Endothelial cell of umbilical vein (primary cell): ENCODE measurements around the gene IER5. TPM values are rescaled to one million over a fixed set of nuclear protein-coding genes. Genes with fewer than 3 reads are reported as not detected.

Experiments
- BruUV-seq: library from RNA; stranded (reverse); fragments of 400-500 nt; replicated peaks from 2 replicates; lab custom pipeline; 2021; lab: Mats Ljungman, UMichigan
- CTCF ChIA-PET: fragments of 300-600, 350-600 bp; sonication (Branson Sonifier 250); formaldehyde crosslinking; loops from one replicate; lab custom pipeline; 2021; ENCODE audit warnings: antibody characterized with exemption, inconsistent platforms; lab: Charles Lee
- POLR2A ChIA-PET: fragments of 300-600, 350-600 bp; sonication (Branson Sonifier 250); formaldehyde crosslinking; loops from one replicate; lab custom pipeline; 2021; ENCODE audit warnings: antibody characterized with exemption, inconsistent platforms; lab: Charles Lee
- DNase-seq: peaks from one replicate; pipeline ENCODE4 v3.0.0-alpha.2; 2011; ENCODE audit warnings: low read depth, low spot score
- FAIRE-seq: peaks from 2 replicates; lab custom pipeline; 2011; peaks lifted over from hg19 to GRCh38; lab: Jason Lieb, UNC
- H2AFZ ChIP-seq: 2 replicates; pipeline ENCODE4 v1.6.0; 2012; ENCODE audit warnings: low read depth, low read length, control low read depth, inconsistent platforms
- H3K27ac ChIP-seq: 2 replicates; pipeline ENCODE4 v1.5.1; 2011; ENCODE audit warnings: low read depth, mild to moderate bottlenecking, control low read depth, low read length, moderate library complexity; ENCODE audit not compliant: insufficient read depth
- H3K27me3 ChIP-seq, 2 experiments: 2 replicates each; pipeline versions ENCODE4 v1.6.0 to v1.6.1; 2011; ENCODE audit warnings: low read length in 2 of 2, mixed read lengths in 1 of 2; ENCODE audit not compliant: control insufficient read depth in 2 of 2, insufficient read depth in 2 of 2
- H3K36me3 ChIP-seq, 2 experiments: 2 replicates in 1 of 2; 3 replicates in 1 of 2; pipeline ENCODE4 v1.5.1; 2011; ENCODE audit warnings: low read length in 2 of 2, mild to moderate bottlenecking in 1 of 2, moderate library complexity in 1 of 2; ENCODE audit not compliant: control insufficient read depth in 2 of 2, insufficient read depth in 2 of 2; ENCODE audit errors: extremely low read depth in 1 of 2
- H3K4me1 ChIP-seq: 3 replicates; pipeline ENCODE4 v1.5.1; 2011; ENCODE audit warnings: mild to moderate bottlenecking, low read length; ENCODE audit not compliant: control insufficient read depth, insufficient read depth; ENCODE audit errors: extremely low read depth
- H3K4me2 ChIP-seq: 2 replicates; pipeline ENCODE4 v1.6.1; 2011; ENCODE audit warnings: low read length, control low read depth, mixed read lengths; ENCODE audit not compliant: insufficient read depth
- H3K4me3 ChIP-seq, 3 experiments: fragments of 200-600 bp in 1 of 3; sonication (generic), shearing (Covaris generic) in 1 of 3; replicated peaks in 1 of 3; 2 replicates each; pipeline ENCODE4 v1.5.1; 2011 to 2016; ENCODE audit warnings: control low read depth in 3 of 3, low read length in 3 of 3, mild to moderate bottlenecking in 2 of 3, inconsistent platforms in 1 of 3, low read depth in 1 of 3, moderate library complexity in 1 of 3; ENCODE audit not compliant: insufficient read depth in 1 of 3
- H3K79me2 ChIP-seq: 2 replicates; pipeline ENCODE4 v1.6.0; 2012; ENCODE audit warnings: low read length, inconsistent platforms; ENCODE audit not compliant: control insufficient read depth, insufficient read depth
- H3K9ac ChIP-seq: replicated peaks from 2 replicates; pipeline ENCODE3; 2011; ENCODE audit warnings: low read length, control low read depth; ENCODE audit not compliant: insufficient read depth; ENCODE audit errors: extremely low read depth
- H3K9me1 ChIP-seq: replicated peaks from 3 replicates; pipeline ENCODE4 v1.6.0; 2011; ENCODE audit warnings: mild to moderate bottlenecking, low read length; ENCODE audit not compliant: control insufficient read depth, insufficient read depth; ENCODE audit errors: extremely low read depth
- H3K9me3 ChIP-seq: replicated peaks from 2 replicates; pipeline ENCODE4 v1.5.1; 2012; ENCODE audit warnings: low read length, inconsistent platforms; ENCODE audit not compliant: control insufficient read depth, insufficient read depth
- H4K20me1 ChIP-seq: replicated peaks from 2 replicates; pipeline ENCODE3; 2011; ENCODE audit warnings: mild to moderate bottlenecking, low read length; ENCODE audit not compliant: control insufficient read depth, insufficient read depth; ENCODE audit errors: extremely low read depth
- EZH2 ChIP-seq: IDR thresholded peaks from 2 replicates; pipeline ENCODE4 v1.6.1; 2012; ENCODE audit warnings: borderline replicate concordance, low read depth, mild to moderate bottlenecking, moderate library complexity, low read length, inconsistent platforms; ENCODE audit not compliant: severe bottlenecking
- FOS ChIP-seq: IDR thresholded peaks from 2 replicates; pipeline ENCODE4 v1.6.1; 2011; ENCODE audit warnings: mild to moderate bottlenecking, low read length, moderate library complexity, borderline replicate concordance; ENCODE audit not compliant: insufficient read depth
- GATA2 ChIP-seq: IDR thresholded peaks from 2 replicates; pipeline ENCODE4 v1.7.0; 2011; ENCODE audit warnings: low read depth, mild to moderate bottlenecking, moderate library complexity, mixed read lengths, low read length; ENCODE audit not compliant: insufficient read length, insufficient read depth
- JUN ChIP-seq: IDR thresholded peaks from 2 replicates; pipeline ENCODE4 v1.6.1; 2011; ENCODE audit warnings: borderline replicate concordance, low read depth; ENCODE audit not compliant: insufficient read length, insufficient read depth
- MYC ChIP-seq: IDR thresholded peaks from one replicate; pipeline ENCODE4 v1.6.1; 2011; ENCODE audit warnings: mild to moderate bottlenecking, low read depth, low read length
- POLR2A ChIP-seq: IDR thresholded peaks from 2 replicates; pipeline ENCODE4 v1.6.1; 2012; ENCODE audit warnings: low read depth, mild to moderate bottlenecking, control low read depth, low read length
- POLR2AphosphoS5 ChIP-seq: IDR thresholded peaks from 2 replicates; pipeline ENCODE4 v1.6.1; 2012; ENCODE audit warnings: low read depth, mild to moderate bottlenecking, control low read depth, low read length, moderate library complexity; ENCODE audit not compliant: insufficient read depth
- dilution Hi-C: fragments of 300-500 bp; cut with MboI; formaldehyde crosslinking; loops from one replicate; pipeline ENCODE4 v1.15.0; 2019; ENCODE audit warnings: low sequenced_read_pairs; ENCODE audit not compliant: extremely low pct_ligation_motif_present
- intact Hi-C: fragments of 100-400 bp; cut with micrococcal nuclease; formaldehyde crosslinking; loops from one replicate; pipeline ENCODE4 v1.10.0; 2022
- polyA plus RNA-seq, 4 experiments: library from polyadenylated mRNA; depleted of rRNA in 3 of 4; stranded (reverse) in 3 of 4; unstranded in 1 of 4; fragments of >200 nt; gene quantifications; 2 replicates each; pipeline versions ENCODE4 v1.2.1 to v1.2.3, GENCODE V29; 2011 to 2012; ENCODE audit warnings: missing spikeins in 1 of 4
- total RNA-seq: library from RNA; stranded (reverse); gene quantifications from 2 replicates; pipeline ENCODE4 v1.2.3, GENCODE V29; 2021
- TF ChIP-seq, protein P1 (sequence below): IDR thresholded peaks from 2 replicates; pipeline ENCODE4 v1.6.1; 2011; ENCODE audit not compliant: insufficient read depth, insufficient read length
- TF ChIP-seq, protein P2 (sequence below), 2 donors: IDR thresholded peaks; 1 replicate in 1 of 2; 2 replicates in 1 of 2; pipeline ENCODE4 v1.5.1; 2011; ENCODE audit warnings: low read length in 2 of 2, mild to moderate bottlenecking in 2 of 2, moderate library complexity in 2 of 2, control low read depth in 1 of 2, inconsistent platforms in 1 of 2, low read depth in 1 of 2; ENCODE audit not compliant: insufficient read depth in 1 of 2; ENCODE audit errors: extremely low read depth in 1 of 2

The IER5 gene
- total and polyA plus RNA-seq, 2 donors (not counting 3 experiments of a cell fraction or from before 2014, with no cell fraction given), result 6.6 to 14.4 TPM

DNA sequence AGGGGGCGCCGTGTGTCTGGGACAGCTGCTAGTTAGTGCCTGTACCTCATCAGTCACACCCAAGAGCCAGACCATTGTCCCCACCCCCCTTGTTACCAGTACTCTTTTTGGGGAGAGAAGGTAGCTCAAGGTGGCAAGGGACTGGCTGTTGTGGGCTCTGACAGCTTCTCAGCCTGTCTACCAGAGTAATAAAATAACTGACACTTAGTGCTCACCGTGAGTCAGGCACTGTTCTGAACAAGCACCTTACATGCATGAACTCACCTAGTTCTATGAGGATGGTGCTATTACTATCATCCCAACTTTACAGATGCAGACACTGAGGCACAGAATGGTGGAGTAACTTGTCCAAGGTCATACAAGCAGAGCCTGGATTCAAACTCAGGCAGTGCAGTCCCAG is 34.7 kb downstream of the IER5 start:
- Histone ChIP-seq H3K36me3 (no peaks in the 10 kb centered on the region), H3K27ac (no peak overlapping the region), H3K4me1 (peaks cover 2% of the 10 kb centered on the region), H4K20me1 (no peaks in the 10 kb centered on the region), H3K9ac (no peak overlapping the region), H3K9me3 (no peaks in the 10 kb centered on the region), H3K4me2 (no peak overlapping the region), H3K4me3 (no peak overlapping the region), H3K9me1 (no peaks in the 10 kb centered on the region), H3K79me2 (no peaks in the 10 kb centered on the region), H2AFZ (no peak overlapping the region), H3K27me3 (no peaks in the 10 kb centered on the region)
- dilution Hi-C loops, result no loop called here
- intact Hi-C loops, result no loop called here
- no peak for DNase-seq
- BruUV-seq, result no TSS peak
- CTCF ChIA-PET, result no interaction called here
- POLR2A ChIA-PET, result interaction anchor here (0.7 kb wide), 1 partner anchor 16 kb away, joined by 4 read pairs; no protein-coding TSS in a partner anchor
- TF ChIP-seq POLR2AphosphoS5 (no peak), EZH2 (no peak), POLR2A (no peak), GATA2 (no peak), MYC (no peak)
- TF ChIP-seq, protein P1, sequence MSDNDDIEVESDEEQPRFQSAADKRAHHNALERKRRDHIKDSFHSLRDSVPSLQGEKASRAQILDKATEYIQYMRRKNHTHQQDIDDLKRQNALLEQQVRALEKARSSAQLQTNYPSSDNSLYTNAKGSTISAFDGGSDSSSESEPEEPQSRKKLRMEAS, result no peak
- FAIRE-seq, result no peak

DNA sequence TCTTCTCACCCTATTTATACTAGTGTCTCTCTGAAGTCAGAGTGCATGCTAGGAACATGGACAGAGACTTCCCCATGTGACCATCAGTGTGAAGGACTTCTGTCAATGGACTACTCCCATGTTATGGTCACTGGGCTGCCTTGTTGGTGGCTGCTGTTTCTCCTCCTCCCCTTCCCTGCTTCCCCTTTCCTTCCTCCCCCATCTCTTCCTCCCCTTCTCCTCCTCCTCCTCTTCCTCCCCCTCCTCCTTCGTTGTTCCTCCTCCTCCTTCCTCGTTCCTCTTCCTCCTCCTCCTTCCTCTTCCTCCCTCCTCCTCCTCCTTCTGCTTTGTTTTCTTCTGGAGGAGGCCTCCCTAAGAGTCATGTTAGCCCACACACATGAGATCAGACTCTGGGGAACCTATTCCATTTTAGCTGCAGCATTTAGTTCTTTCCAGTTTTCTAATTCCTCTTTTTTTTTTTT is 35.8 kb downstream of the IER5 start:
- intact Hi-C loops, result no loop called here
- Histone ChIP-seq H3K4me1 (peaks cover 9% of the 10 kb centered on the region), H3K9me3 (no peaks in the 10 kb centered on the region), H3K27me3 (no peaks in the 10 kb centered on the region), H3K36me3 (no peaks in the 10 kb centered on the region), H2AFZ (no peak overlapping the region), H3K4me3 (no peak overlapping the region), H3K4me2 (no peak overlapping the region), H3K79me2 (no peaks in the 10 kb centered on the region), H3K9me1 (no peaks in the 10 kb centered on the region), H3K27ac (no peak overlapping the region), H4K20me1 (no peaks in the 10 kb centered on the region), H3K9ac (no peak overlapping the region)
- POLR2A ChIA-PET, result no interaction called here
- BruUV-seq, result no TSS peak
- FAIRE-seq (no peak), DNase-seq (no peak)
- CTCF ChIA-PET, result interaction anchor here (0.6 kb wide), 1 partner anchor 9 kb away, joined by 3 read pairs; no protein-coding TSS in a partner anchor
- dilution Hi-C loops, result no loop called here
- no peak for TF ChIP-seq POLR2AphosphoS5
- TF ChIP-seq JUN, result no peak
- TF ChIP-seq FOS, result no peak
- TF ChIP-seq MYC, result no peak
- TF ChIP-seq, protein P2, sequence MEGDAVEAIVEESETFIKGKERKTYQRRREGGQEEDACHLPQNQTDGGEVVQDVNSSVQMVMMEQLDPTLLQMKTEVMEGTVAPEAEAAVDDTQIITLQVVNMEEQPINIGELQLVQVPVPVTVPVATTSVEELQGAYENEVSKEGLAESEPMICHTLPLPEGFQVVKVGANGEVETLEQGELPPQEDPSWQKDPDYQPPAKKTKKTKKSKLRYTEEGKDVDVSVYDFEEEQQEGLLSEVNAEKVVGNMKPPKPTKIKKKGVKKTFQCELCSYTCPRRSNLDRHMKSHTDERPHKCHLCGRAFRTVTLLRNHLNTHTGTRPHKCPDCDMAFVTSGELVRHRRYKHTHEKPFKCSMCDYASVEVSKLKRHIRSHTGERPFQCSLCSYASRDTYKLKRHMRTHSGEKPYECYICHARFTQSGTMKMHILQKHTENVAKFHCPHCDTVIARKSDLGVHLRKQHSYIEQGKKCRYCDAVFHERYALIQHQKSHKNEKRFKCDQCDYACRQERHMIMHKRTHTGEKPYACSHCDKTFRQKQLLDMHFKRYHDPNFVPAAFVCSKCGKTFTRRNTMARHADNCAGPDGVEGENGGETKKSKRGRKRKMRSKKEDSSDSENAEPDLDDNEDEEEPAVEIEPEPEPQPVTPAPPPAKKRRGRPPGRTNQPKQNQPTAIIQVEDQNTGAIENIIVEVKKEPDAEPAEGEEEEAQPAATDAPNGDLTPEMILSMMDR (IDR thresholded peaks at IDR 0.05; ENCODE audit: extremely low read depth in 1 of 2, insufficient read depth in 1 of 2, low read depth in 1 of 2, low read length in 2 of 2), result no peak
- no peak for TF ChIP-seq GATA2
- TF ChIP-seq, protein P1, result no peak
- TF ChIP-seq EZH2, result no peak
- no peak for TF ChIP-seq POLR2A
